NCI-H1105 treated with DMSO at 0.1 percent for 48 hours (cell line): ENCODE data around the gene R3HDM1.
"Not testable (repeated sequence)": the region's sequence is repeated elsewhere in the genome, so short reads cannot be mapped to it uniquely, and the experiment has no call there.

Experiments
- DNase-seq: peaks from one replicate; lab custom pipeline; 2025; lab: John Stamatoyannopoulos, UW

R3HDM1 gene

DNA sequence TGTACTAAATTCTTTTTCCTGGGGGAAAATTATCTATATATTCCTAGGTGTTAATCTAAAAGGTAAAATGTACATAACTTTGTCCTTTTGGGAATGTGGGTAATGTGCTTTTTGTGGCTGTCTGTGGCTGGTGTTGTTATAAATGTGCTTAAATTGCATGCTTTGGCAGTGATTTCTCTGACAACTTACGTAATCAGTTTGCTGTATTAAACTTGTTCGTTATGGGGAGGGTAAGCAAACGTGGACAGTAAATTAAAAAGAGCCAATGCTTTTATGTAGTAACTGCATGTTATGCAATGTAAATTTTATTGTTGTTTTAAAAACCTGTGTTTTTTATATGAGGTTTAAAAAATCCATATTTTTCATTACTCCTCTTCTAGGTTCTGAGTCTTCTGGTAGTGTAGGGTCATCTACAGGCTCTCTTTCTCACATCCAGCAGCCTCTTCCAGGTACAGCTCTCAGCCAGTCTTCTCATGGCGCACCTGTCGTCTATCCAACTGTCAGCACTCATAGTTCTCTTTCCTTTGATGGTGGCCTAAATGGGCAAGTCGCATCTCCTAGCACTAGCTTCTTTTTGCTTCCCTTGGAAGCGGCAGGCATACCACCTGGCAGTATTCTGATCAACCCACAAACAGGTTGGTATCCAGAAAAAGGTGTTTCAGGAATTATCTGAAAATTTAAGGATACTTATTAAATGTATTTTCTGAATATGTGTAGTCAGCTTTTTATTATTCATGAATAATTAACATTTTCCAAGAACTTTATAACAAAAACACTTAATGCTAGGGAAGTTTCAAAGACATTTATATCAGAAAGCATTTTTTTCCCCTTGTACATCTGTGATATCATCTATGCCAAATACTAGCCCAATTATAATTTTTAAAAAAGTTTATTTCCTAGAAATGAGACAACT lies 110.1 kb downstream of the R3HDM1 start:
- DNase-seq = no peak

DNA sequence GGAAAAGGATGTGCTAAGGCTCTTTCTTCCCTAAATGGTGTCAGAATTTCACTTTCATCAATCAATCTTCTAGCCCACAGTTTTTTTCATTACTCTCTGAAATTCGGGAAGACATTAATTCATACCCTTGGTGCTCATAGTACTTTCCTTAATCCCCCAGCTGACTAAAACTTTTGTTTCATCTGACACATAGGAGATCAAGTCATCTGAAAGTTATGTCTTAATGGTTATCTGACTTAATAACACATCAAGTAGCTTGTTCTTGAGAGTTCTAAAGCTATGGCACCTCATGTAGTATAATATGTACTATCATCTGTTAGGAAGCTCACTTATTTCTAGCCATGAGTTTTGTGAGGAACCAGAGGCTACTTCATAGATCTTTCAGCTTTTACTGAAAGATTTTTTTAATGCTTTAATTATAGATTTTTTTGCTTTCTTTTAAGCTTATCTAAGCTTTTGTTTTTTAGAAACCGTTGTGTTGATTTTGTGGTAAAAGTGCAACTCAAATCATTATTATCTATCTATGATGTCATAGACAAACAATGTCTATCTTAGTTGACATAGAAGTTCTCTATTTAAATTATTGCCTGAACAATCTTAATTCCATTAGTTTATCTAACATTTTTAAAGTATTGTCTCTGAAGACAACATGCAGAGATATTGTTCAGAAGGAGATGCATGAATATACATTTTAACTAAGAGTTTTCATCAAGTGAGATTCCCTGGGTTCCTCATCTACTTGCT lies 116.7 kb downstream of the R3HDM1 start:
- DNase-seq = no peak

DNA sequence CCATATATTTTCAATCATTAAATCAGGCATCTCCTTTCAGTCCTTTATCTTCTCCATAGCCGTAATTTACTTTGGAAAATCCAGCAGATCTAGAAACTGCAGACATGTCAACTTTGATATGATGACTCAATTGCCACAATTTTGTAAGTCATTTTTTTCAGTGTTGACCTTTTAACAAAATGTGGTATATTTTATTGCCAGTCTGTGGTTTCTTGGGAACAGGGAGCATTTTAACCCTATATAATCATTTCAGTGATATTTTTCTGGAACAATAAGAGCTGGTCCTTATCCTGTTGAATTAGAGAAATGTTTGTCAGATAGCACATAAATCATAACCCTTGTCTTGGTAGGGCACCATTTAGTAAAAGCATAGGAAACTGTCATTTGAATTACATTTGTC lies 119.4 kb downstream of the R3HDM1 start:
- DNase-seq = no peak

DNA sequence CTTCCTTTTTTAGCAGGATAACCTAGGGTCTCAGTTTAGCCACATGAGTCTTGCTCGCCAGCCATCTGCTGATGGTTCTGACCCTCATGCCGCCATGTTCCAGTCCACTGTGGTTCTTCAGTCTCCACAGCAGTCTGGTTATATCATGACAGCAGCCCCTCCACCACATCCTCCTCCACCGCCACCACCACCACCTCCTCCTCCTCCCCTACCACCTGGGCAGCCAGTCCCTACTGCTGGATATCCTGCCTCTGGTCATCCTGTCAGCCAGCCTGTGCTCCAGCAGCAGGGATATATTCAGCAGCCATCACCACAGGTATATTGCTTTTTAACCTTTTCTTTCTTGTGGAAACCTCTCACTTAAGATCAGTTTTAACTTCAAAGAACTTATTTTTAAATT lies 120.4 kb downstream of the R3HDM1 start:
- DNase-seq = no peak

DNA sequence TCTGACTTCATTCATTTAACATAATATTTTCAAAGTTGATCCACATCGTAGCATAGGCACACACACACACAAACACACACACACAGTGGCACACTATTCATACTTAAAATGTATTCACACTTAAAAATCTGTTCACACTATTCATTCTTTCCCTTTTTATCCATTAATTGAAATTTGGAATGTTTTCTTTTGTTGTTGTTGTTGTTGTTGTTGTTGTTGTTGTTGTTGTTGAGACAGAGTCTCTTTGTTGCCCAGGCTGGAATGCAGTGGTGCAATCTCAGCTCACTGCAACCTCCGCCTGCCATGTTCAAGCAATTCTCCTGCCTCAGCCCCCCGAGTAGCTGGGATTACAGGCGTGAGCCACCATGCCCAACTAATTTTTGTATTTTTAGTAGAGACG lies 123.0 kb downstream of the R3HDM1 start:
- DNase-seq = not testable (repeated sequence)

DNA sequence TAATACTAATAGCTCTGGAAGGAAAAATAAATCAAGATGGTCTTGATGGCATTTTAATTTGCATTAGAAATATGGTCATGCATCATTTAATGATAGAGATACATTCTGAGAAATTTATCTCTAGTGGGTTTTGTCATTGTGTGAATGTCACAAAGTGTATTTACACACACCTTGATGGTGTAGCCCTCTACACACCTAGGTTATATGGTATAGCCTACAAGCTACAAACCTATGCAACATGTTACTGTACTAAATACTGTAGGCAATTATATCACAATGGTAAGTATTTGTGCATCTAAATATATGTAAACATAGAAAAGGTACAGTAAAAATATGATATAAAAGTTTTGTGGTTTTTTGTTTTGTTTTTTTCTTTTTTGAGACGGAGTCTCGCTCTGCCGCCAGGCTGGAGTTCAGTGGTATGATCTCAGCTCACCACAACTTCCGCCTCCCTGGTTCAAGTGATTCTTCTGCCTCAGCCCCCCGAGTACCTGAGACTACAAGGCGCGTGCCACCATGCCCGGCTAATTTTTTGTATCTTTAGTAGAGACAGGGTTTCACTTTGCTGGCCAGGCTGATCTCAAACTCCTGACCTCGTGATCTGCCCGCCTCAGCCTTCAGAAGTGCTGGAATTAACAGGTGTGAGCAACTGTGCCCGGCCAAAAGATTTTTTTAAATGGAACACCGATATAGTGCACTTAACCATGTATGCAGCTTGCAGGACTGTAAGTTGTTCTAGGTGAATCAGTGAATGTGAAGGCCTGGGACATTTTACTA lies 126.7 kb downstream of the R3HDM1 start:
- no peak for DNase-seq

DNA sequence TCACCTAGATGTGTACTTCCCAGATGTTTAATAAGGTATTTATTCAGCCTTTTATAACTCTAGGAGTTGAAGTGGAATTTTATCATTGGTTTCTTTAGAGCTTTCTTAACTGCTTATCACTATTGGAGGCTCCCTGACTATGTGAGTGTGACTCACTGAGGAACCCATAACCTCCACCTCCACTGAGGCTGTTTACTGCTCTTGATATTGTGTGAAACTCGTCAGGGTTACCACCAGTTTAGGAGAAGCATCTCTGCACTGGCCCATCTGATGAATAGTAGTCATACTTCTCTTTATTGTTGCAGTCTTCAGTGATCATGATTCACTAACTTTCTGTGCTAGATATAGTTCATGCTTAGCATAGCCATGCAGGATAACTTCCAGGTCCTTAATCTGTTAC lies 130.8 kb downstream of the R3HDM1 start:
- DNase-seq = no peak

DNA sequence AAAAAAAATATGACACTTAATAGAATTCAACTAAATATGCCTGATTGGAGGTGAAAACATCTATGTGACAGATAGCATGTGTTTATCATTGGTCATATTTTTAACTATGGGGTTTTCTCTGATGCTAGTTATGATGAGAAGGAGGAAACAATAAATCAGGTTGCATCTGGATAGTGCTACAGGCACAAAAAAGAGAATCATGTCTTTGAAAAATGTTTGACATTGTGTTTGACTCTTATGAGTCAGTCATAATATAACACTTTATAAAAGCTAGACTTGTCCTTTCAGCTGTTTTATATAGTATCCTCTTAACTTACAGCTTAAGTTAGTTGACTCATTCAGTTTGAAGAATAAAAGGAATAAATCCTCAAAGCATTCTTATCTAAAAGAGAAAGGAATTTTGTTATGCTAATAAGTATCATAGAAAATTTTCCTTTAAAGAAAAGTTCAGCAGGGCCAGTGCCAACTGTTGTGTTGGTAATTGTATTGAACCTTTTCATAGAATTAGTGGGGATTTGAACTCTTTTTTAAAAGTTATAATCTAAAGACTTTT lies 131.9 kb downstream of the R3HDM1 start:
- DNase-seq = no peak

DNA sequence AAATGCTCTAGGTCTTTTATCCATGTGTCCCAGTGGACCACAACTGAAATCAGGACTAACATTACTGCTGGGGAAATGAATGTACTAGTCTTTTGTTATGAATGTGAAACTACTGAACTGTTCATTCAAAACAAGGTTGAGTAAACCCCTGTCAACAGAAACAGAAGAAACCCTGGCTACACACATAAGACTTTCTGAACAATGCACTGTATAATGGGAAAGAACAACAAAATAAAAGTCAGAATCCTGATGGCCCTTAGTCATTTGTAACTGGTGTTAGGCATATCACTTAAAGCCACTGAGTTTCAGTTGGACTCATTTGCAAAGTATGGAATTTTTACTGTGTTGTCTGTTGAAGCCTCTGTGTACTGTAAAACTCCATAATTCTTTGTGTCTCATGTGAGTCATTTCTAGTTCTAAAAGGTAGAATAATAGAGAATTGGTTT lies 133.4 kb downstream of the R3HDM1 start:
- no peak for DNase-seq

DNA sequence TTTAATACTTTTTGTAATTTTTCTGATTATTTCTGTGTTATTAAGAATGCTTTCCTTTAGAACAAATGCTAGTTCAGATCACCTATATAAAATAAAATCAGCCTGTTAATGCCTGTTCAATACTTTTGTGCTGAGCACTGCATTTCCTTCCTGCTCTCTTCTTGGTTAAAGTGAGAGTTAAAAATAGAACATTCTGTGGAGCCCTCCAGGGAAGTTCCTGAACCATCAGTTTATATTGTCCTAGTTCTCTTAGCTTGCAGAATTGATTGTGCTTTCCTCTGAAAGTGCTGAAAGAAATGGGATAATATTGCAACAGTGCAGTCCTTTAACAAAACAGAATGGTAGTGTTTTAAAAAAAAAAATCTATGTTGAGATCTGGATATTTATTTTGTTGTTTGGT lies 135.8 kb downstream of the R3HDM1 start:
- DNase-seq = no peak

DNA sequence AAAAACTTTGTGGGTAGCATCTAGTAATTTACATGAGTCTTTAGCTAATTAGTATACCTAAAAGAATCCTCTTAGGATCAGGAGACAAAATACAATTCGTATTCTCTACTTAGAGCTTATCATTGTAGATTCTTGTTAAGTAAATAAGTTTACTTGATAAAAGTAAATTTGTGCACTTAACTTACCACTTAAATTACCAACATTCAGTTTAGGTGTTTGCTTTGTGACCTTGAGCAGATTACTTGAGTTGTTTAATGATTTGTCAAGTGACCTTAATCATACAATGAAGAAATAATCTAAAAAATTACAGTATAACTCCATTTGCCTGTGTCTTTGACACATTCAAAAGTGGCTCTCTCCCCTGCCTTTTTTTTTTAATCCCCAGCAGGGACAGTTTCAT lies 143.2 kb downstream of the R3HDM1 start:
- no peak for DNase-seq

DNA sequence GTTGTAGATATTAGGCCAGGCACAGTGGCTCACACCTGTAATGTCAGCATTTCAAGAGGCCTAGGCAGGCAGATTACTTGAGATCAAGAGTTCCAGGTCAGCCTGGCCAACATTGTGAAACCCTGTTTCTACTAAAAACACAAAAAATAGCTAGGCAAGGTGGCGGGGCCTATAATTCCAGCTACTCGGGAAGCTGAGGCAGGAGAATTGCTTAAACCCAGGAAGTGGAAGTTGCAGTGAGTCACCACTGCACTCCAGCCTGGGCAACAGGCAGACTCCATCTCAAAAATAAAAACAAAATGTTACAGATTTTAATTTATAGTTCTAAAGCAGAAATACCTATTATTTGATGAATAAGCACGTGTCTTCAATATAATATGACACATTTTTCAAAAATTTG lies 144.7 kb downstream of the R3HDM1 start:
- no peak for DNase-seq

DNA sequence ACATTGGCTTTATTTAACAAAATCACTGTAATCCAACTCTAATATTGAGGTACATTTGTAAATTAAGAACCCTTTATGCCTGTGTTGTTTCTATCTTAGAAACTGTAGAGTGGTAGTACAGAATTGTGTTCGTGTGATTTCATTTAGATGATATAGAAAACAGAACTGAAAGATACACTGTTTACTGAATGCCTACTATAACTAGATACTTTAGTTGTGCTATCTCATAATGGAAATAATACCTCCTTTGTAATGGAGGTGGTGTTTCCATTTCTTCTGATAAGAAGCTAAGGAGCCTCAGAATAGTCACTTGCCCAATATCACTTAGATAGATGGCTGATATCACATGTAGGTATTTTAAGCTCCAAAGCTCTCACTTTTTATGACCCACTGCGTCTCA lies 147.8 kb downstream of the R3HDM1 start:
- no peak for DNase-seq

DNA sequence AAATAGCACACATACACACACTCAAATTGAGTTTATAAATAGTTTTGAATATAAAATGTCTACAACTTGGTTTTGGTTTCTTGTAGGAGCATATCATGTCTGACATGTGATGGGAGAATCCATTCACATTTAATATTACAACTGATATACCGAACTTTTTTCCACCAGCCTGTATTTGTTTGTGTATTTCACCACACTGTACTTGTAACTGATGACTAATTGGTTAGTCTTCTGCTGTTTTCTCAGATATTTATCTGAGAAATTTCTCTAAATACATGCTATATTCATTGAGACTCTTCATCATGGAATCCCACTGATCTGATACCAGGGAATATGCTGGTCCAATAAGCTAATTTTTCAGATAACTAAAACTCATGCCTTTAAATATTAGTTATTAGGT lies 154.1 kb downstream of the R3HDM1 start:
- no peak for DNase-seq

DNA sequence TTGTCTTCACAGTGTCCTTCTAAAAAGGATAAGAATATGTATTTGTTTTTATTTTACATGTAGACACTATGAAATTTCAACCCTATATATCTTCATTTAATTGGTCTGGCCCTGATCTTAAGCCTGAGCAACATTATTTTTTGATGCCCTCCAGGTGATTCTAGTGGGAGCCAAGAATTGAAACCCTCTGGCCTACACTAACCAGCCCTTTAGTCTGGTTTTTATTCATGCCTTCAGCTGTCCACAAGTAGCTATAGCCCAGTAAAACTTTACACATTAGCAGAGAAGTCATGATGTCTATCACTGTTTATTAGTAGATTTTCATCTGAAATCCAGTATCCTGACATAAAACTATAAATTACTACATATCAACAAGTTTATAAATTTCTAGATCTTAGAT lies 157.7 kb downstream of the R3HDM1 start:
- DNase-seq = no peak

DNA sequence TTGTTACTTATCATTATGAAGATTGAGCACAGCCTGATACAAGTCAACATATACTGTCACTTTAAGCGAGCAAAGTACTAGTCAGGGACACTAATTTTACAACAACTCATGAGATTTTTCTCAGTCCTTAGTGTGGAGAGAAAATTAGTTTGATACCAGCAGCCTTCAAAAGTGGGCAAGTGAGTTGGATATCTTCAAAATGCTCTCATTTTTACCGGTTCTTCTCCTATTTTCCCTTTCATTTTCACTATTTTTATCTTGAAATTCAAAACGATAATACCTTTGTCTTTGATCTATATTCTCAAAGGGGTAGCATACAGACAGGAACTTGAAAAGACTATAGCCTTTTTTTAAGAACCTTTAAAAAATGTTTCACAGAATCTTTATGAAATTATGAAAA lies 158.4 kb downstream of the R3HDM1 start:
- no peak for DNase-seq

DNA sequence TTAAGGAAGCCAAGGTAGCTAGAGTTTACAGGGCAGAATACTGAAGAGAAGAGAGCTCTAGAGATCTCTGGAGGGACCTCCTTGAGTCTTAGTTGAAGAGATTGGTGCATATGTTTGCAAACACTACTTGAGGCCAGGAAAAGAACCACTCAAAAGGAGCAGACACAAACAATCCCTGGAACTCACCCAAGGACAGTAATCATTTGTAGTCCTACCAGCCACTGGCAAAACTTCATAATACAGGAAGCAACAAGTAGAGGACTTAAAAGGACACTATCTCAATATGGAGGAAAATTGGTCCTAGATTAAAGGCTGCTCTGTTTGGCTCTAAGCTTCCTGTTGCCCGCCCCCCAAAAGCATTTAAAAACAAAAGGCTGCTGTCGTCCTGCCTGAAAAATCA lies 163.4 kb downstream of the R3HDM1 start:
- no peak for DNase-seq

DNA sequence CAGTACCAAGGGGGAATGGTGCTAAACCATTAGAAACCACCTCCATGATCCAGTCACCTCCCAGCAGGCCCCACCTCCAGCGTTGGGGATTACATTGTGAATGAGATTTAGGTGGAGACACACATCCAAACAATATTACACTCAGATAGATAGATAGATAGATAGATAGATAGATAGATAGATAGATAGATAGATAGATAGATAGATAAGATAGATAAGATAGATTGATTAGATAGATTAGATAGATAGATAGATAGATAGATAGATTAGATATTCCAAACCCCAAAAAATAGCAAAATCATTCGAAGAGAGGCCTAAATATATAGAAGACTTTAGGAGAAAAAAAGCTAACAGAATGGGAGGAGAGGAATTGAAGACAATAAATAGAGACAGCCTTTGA lies 167.6 kb downstream of the R3HDM1 start:
- DNase-seq = no peak

DNA sequence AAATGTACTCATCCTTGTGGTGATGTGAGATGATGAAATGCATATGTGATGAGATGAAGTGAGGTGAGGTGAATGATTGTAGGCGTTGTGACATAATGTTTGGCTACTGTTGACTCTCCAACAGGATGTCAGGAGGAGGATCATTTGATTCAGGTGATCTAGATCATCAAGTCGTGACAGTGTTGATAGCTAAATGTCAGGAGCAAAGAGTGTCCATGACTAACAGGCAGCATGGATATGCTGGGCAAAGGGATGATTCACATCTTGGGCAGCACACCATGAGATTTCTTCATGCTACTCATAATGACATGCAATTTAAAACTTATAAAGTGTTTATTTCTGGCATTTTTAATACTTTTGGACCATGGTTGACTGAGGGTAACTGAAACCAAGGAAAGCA lies 170.2 kb downstream of the R3HDM1 start:
- DNase-seq = no peak

DNA sequence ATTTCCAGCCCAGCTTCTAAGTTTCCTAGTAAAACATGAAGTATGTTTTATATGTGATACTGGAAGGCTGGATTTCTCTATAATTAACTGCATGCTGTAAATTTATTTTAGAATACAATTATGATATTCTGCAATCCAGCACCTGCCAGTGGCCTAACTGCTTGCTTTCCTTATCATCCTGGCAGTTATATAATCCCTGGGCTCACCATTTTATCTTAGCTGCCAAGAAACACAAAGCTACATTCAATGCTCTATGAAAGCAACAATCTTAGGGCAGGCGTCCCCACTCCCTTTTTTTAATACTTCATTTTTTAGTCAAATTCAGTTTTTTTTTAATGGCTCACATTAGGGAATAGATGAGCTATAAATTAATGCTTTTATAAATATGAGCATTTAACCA lies 172.0 kb downstream of the R3HDM1 start:
- DNase-seq = no peak

DNA sequence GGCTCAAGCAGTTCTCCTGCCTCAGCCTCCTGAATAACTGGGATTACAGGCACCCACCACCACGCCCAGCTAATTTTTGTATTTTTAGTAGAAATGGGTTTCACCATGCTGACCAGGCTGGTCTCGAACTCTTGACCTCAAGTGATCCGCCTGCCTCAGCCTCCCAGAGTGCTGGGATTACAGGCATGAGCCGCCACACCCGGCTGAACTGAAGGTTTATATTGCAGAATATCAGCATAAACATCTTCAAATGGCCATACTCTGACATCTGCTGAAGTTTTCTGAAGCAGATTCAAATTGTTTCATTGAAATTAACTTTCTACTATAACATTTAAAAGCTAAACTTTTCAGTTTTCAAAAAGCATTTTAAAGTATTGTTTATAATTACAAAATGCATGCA lies 172.8 kb downstream of the R3HDM1 start:
- DNase-seq = not testable (repeated sequence)

DNA sequence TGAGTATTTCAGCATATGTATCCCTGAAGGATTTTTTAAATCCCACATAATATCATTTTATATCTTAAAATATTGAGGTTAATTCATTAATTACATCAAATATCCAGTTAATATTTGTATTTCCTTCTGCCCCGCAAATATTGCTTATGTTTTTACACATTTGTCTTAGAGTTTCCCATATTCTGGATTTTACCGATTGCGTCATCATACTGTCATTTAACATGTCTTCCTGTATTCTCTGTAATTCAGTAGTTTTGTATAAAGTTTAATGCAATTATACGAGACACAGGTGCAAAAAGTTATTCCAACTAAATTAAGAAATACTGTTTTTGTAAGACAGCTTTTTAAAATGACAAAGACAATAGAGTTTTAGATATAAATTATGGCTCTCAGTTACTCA lies 176.9 kb downstream of the R3HDM1 start:
- DNase-seq = no peak
